Fibroblast of pulmonary artery (primary cell): ENCODE measurements around the gene FIBP.

ENCODE experiments used
- DNase-seq: peaks from one replicate; pipeline ENCODE4 v3.0.0-alpha.2; 2010; ENCODE audit warnings: low read depth
- H3K4me3 ChIP-seq: replicated peaks from 2 replicates; pipeline ENCODE4 v1.5.1; 2011; ENCODE audit warnings: low read depth, mild to moderate bottlenecking, control low read depth, low read length, moderate library complexity
- CTCF ChIP-seq: IDR thresholded peaks from 2 replicates; pipeline ENCODE4 v1.5.1; 2011; ENCODE audit warnings: mild to moderate bottlenecking, control low read depth, low read length, inconsistent platforms; ENCODE audit errors: missing control alignments

FIBP gene

GRCh38 chr11:65870706-65871681 lies 17.3 kb downstream of the FIBP start:
- H3K4me3 ChIP-seq: peak overlapping the region; percentile 67
- DNase-seq: no peak
- TF ChIP-seq CTCF: no peak

GRCh38 chr11:65870307-65870658 lies 18.0 kb downstream of the FIBP start:
- H3K4me3 ChIP-seq: no peak overlapping the region
- no peak for TF ChIP-seq CTCF
- no peak for DNase-seq

- no peak overlapping the region for H3K4me3 ChIP-seq
- no peak for DNase-seq
- no peak for TF ChIP-seq CTCF
Observed at GRCh38 chr11:65869643-65870306, 18.5 kb downstream of the FIBP start.

- no peak for TF ChIP-seq CTCF
- H3K4me3 ChIP-seq: no peak overlapping the region
- DNase-seq: no peak
Observed at GRCh38 chr11:65868907-65869306, 19.4 kb downstream of the FIBP start.

- no peak overlapping the region for H3K4me3 ChIP-seq
- no peak for TF ChIP-seq CTCF
- DNase-seq: no peak
Observed at GRCh38 chr11:65868076-65868667, 20.1 kb downstream of the FIBP start.

GRCh38 chr11:65867284-65868071 lies 20.8 kb downstream of the FIBP start:
- no peak overlapping the region for H3K4me3 ChIP-seq
- no peak for DNase-seq
- no peak for TF ChIP-seq CTCF
